Activated naive CD8-positive, alpha-beta T cell treated with anti-CD3 and anti-CD28 coated beads, Interleukin-2, amount 50 U/mL, for 16 hours (primary cell): ENCODE data around the gene HNRNPH3.
"Not testable (repeated sequence)": the region's sequence is repeated elsewhere in the genome, so short reads cannot be mapped to it uniquely, and the experiment has no call there.

Experiments used
- DNase-seq: peaks from one replicate; pipeline ENCODE4 v3.0.0-alpha.2; 2020; ENCODE audit warnings: low read depth, low spot score

Gene HNRNPH3

GRCh38 chr10:68331455-68332258, at the start of gene HNRNPH3:
Gene HNRNPH3, plus strand, starts transcription at chr10:68332064. Its CDS starts 5,158 bp downstream, at chr10:68337222.
- DNase-seq = peak; percentile 98

GRCh38 chr10:68284062-68285001, 47.5 kb upstream of the HNRNPH3 start:
- DNase-seq = no peak

GRCh38 chr10:68288717-68289116, 43.1 kb upstream of the HNRNPH3 start:
- DNase-seq = no peak

GRCh38 chr10:68290736-68291135, 41.1 kb upstream of the HNRNPH3 start:
- no peak for DNase-seq

GRCh38 chr10:68296843-68297663, 34.8 kb upstream of the HNRNPH3 start:
- no peak for DNase-seq

DNA sequence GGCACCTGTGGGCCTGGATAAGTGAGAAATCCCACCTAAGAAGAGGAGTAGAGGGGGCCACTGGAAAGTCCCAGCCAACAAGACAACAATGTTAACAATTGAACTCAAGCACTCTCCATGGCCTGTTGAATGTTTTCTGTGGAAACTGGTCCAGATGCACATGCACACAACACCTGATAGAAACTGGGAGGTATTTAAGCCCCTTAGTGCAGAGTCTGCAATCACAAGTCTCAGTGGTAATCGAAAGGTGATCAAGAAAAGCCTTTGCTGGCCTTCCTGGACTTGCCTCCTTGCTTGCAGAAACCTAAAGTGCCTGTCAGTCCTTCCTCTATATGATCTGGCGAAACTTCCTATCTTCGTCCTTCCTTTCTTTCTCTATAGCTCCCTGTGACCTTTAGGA, 30.6 kb upstream of the HNRNPH3 start:
- DNase-seq = no peak

GRCh38 chr10:68301790-68302502, 29.9 kb upstream of the HNRNPH3 start:
- DNase-seq = no peak

- DNase-seq = no peak
Measured at GRCh38 chr10:68302503-68302823, 29.4 kb upstream of the HNRNPH3 start.

- DNase-seq = no peak
Measured at GRCh38 chr10:68302871-68303270, 29.0 kb upstream of the HNRNPH3 start.

DNA sequence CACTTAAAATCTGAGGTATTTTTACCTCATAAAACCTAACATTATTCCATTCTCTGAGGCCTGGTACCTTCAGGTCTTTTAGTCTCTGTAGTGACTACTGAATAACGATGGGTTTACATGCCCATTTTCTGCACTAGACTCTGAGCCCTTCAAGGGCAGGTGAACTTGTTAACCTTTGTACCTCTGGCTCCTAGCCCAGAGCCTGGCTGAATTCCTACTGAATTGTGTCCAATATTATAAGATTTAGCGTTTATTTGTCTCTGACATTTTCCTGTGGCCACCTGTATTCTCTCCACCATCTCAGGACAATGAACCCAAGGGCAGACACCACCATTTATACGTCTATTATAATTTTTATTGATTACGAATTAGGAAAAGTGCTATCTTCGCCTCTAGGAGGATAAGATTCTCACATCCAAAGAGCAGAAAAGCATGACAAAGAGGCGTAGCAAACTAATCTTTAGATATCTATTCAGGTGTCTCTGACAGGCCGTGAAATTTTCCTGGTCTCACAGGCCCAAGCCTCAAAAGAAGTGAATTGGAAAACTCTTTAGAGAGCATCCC, 27.9 kb upstream of the HNRNPH3 start:
- DNase-seq = no peak

GRCh38 chr10:68305854-68306253, 26.0 kb upstream of the HNRNPH3 start:
- DNase-seq = no peak

DNA sequence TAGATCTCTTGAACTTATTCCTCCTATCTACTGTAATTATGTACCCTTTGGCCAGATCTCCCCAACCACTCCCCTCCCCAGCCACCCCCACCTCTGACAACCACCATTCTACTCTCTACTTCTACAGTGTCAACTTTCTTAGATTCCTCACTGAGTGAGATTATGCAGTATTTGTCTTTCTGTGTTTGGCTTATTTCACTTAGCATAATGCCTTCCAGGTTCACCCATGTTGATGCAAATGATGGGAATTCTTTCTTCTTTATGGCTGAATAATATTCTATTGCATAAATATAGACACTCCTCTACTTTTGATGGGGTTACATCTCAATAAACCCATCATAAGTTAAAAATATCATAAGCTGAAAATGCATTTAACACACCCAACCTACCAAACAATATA, 21.3 kb upstream of the HNRNPH3 start:
- no peak for DNase-seq

GRCh38 chr10:68314930-68315329, 16.9 kb upstream of the HNRNPH3 start:
- DNase-seq = not testable (repeated sequence)

DNA sequence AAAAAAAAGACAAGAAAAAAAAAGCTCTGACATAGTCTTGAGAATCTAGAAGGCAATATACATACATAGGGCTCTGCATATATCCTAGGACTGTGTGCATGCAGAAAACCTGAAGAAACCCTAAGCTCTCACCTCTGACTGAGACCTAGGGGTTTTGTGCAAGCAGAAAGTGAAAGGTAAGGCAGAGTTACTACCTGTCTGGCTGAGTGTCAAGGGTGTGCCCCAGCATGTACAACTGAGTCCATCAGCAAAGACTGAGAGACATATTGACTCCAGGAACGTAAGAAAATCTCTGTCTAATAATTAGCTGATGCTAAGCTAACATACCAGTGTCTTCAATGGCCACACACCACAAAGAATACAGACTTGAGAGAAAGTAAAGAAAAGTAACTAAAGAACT, 16.3 kb upstream of the HNRNPH3 start:
- no peak for DNase-seq

DNA sequence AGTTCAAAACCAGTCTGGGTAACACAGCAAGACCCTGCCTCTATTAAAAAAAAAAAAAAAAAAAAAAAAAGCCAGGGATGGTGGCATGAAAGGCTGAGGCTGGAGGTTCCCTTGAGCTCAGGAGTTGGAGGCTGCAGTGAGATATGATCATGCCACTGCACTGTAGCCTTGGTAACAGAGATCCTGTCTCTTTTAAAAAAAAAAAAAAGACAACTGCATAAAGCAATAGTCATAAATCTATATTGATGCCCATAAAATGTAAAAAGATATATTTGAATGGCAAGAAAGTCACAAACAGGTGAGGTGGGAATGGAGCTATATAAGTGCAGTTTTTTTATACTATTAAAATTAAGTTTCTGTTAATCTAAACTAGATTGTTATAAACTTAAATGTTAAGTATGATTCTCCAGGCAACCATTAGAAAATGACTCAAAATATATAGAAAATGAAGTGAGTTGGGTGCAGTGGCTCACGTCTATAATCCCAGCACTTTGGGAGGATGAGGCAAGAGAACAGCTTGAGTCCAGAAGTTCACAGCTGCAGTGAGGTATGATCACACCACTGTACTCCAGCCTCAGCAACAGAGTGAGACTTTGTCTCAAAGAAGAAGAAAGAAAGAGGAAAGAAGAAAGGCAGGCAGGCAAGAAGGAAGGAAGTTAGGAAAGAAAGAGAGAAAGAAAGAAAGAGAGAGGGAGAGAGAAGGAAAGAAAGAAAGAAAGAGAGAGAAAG, 13.4 kb upstream of the HNRNPH3 start:
- no peak for DNase-seq

DNA sequence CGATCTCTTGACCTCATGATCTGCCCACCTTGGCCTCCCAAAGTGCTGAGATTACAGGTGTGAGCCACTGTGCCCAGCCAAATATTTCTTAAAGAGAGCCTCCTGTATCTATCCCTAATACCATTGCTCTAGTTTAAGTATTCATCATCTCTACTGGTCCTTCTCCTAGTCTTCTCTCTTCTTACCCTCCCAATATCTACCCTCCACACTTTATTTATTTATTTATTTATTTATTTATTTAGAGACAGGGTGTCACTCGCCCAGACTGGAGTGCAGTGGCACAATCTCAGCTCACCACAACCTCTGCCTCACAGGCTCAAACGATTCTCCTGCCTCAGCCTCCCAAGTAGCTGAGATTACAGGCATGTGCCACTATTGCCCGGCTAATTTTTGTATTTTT, 7.5 kb upstream of the HNRNPH3 start:
- DNase-seq = not testable (repeated sequence)

DNA sequence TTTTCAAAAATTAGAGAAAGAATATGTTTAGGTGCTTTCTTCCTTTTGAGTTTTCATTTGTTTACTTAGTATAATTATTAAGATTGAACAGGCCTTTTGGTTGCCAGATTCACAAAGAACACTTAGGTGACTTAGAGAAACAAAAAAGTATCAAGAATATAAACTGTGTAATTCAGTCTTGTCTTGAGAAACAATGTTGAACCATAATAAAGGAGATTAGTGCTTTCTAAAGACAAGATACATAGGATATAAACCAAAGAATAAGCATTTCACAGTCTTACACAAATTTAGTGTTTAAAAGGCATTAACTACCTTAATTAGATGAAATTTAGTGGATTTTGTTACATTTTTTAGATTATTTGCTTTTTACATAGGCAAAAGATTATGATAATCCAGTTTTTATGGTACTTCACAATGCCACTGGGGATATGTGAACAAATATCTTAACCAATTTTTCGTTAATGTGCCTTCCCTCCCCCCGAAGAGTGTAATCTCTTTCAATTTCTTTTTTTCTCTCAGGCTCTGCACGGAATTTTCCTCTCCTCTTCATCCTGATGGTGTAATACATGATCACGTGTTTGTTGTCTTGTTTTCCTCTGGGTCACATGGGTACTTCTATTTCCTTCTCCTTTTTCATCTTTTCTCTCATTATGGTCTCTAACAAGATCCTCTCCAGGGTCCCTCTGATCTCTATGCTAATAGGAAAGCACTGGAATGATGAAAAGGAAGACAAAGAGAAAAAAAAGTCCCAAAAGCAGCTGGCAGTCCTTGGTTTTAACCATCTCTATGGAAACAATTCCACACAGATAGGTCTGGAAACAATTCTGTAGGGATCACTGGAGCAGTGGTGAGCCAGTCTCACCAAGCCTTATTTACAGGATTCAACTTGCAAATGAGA, 3.7 kb upstream of the HNRNPH3 start:
- no peak for DNase-seq

GRCh38 chr10:68329506-68329861, 2.4 kb upstream of the HNRNPH3 start:
- DNase-seq = no peak

DNA sequence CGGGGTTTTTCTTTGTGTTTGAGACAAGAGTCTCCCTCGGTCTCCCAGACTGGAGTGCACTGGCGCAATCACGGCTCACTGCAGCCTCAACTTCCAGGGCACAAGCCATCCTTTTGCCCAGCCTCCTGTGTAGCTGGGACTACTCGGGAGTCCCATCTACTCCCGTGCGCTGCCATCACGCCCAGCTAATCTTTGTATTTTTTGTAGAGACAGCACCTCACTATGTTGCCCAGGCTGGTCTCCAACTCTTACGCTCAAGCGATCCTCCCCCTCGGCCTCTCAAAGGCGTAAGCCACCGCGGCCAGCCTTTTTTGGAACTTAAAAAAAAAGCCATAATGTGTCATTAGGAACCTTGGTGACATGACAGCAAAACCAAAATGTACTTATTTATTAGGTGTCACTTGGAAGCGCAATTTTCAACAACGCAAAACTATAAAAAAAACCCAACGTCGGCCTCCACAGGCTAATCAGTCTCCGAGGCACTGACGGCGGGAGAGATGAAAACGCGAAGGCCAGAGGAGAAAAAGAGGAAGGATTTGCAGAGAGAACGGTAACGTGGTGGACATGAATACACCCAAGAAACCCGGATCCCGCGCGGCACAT, 911 bp upstream of the HNRNPH3 start:
- no peak for DNase-seq
